ENCODE measurements around the gene SERGEF. TPM values are rescaled to one million over a fixed set of nuclear protein-coding genes. Genes with fewer than 3 reads are reported as not detected.

Gene SERGEF
- total and polyA plus RNA-seq, 2 of the 13 experiments (the other 11 are each of a cell fraction or from before 2014, with no cell fraction given), result 54.5 to 114 TPM

GRCh38 chr11:17760102-17761029 is 252.5 kb downstream of the SERGEF start (continued):
- TF ChIP-seq YEATS4 (CRISPR knock-in tag; IDR thresholded peaks at IDR 0.05; ENCODE audit: borderline replicate concordance) (no peak), ZNF343 (CRISPR knock-in tag; IDR thresholded peaks at IDR 0.05) (no peak), ZNF430 (CRISPR knock-in tag; IDR thresholded peaks at IDR 0.05) (no peak), TRIM22 (IDR thresholded peaks at IDR 0.05) (no peak), TCF7L2 (IDR thresholded peaks at IDR 0.05; ENCODE audit: low read depth, low read length) (no peak), GATA4 (IDR thresholded peaks at IDR 0.05; ENCODE audit: borderline replicate concordance, low read depth) (no peak), SRY (CRISPR knock-in tag; IDR thresholded peaks at IDR 0.05) (no peak; the same call in 1 of the 2 replicates), SP1 (IDR thresholded peaks at IDR 0.05) (no peak), SP1 (CRISPR knock-in tag; IDR thresholded peaks at IDR 0.05) (no peak), ZNF20 (CRISPR knock-in tag; IDR thresholded peaks at IDR 0.05) (no peak), MED13 (CRISPR knock-in tag; IDR thresholded peaks at IDR 0.05) (no peak), MBD4 (IDR thresholded peaks at IDR 0.05; ENCODE audit: borderline replicate concordance, low read length) (no peak), THAP11 (CRISPR knock-in tag; IDR thresholded peaks at IDR 0.05) (no peak), MLLT10 (CRISPR knock-in tag; IDR thresholded peaks at IDR 0.05) (no peak), SUZ12 (IDR thresholded peaks at IDR 0.05; ENCODE audit: low read depth, low read length) (no peak), GATAD1 (CRISPR knock-in tag; IDR thresholded peaks at IDR 0.05) (0 out of 2 replicates have a peak, but pooled peaks have one; percentile 13)
- TF ChIP-seq, protein P1, sequence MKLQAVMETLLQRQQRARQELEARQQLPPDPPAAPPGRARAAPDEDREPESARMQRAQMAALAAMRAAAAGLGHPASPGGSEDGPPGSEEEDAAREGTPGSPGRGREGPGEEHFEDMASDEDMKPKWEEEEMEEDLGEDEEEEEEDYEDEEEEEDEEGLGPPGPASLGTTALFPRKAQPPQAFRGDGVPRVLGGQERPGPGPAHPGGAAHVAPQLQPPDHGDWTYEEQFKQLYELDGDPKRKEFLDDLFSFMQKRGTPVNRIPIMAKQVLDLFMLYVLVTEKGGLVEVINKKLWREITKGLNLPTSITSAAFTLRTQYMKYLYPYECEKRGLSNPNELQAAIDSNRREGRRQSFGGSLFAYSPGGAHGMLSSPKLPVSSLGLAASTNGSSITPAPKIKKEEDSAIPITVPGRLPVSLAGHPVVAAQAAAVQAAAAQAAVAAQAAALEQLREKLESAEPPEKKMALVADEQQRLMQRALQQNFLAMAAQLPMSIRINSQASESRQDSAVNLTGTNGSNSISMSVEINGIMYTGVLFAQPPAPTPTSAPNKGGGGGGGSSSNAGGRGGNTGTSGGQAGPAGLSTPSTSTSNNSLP (IDR thresholded peaks at IDR 0.05; ENCODE audit: low read depth, low read length), result no peak
- TF ChIP-seq, protein P2, sequence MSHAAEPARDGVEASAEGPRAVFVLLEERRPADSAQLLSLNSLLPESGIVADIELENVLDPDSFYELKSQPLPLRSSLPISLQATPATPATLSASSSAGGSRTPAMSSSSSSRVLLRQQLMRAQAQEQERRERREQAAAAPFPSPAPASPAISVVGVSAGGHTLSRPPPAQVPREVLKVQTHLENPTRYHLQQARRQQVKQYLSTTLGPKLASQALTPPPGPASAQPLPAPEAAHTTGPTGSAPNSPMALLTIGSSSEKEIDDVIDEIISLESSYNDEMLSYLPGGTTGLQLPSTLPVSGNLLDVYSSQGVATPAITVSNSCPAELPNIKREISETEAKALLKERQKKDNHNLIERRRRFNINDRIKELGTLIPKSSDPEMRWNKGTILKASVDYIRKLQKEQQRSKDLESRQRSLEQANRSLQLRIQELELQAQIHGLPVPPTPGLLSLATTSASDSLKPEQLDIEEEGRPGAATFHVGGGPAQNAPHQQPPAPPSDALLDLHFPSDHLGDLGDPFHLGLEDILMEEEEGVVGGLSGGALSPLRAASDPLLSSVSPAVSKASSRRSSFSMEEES (CRISPR knock-in tag; IDR thresholded peaks at IDR 0.05), result no peak
- TF ChIP-seq, protein P3, sequence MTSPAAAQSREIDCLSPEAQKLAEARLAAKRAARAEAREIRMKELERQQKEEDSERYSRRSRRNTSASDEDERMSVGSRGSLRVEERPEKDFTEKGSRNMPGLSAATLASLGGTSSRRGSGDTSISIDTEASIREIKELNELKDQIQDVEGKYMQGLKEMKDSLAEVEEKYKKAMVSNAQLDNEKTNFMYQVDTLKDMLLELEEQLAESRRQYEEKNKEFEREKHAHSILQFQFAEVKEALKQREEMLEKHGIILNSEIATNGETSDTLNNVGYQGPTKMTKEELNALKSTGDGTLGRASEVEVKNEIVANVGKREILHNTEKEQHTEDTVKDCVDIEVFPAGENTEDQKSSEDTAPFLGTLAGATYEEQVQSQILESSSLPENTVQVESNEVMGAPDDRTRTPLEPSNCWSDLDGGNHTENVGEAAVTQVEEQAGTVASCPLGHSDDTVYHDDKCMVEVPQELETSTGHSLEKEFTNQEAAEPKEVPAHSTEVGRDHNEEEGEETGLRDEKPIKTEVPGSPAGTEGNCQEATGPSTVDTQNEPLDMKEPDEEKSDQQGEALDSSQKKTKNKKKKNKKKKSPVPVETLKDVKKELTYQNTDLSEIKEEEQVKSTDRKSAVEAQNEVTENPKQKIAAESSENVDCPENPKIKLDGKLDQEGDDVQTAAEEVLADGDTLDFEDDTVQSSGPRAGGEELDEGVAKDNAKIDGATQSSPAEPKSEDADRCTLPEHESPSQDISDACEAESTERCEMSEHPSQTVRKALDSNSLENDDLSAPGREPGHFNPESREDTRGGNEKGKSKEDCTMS (CRISPR knock-in tag; conservative IDR thresholded peaks at IDR 0.05), result no peak
